HEK293 (cell line): ENCODE data around the gene INPP4B.

ENCODE experiments used
- CTCF ChIA-PET: fragments of 350-600 bp; formaldehyde crosslinking; extraction: SDS; loops from one replicate; lab custom pipeline; 2021; ENCODE audit warnings: antibody characterized with exemption; lab: Yijun Ruan, JAX
- POLR2A ChIA-PET: fragments of 300-600 bp; formaldehyde crosslinking; extraction: SDS; loops from one replicate; lab custom pipeline; 2020; ENCODE audit warnings: antibody characterized with exemption, inconsistent platforms; lab: Yijun Ruan, JAX
- H3K27ac ChIP-seq: fragments of 200-500 bp; sonication (Bioruptor generic); 2 replicates; pipeline ENCODE4 v1.5.1; 2014; ENCODE audit warnings: low read depth, low read length, control low read depth, inconsistent platforms; ENCODE audit errors: extremely low read depth
- H3K36me3 ChIP-seq, 2 experiments: fragments of 200-500 bp in 1 of 2; sonication (Bioruptor generic) in 1 of 2; 1 replicate in 1 of 2; 2 replicates in 1 of 2; pipeline ENCODE4 v1.5.1; 2014 to 2017; ENCODE audit warnings: inconsistent platforms in 2 of 2, low read length in 2 of 2; ENCODE audit not compliant: control insufficient read depth in 2 of 2, insufficient read depth in 1 of 2
- H3K4me1 ChIP-seq: fragments of 200-500 bp; sonication (Bioruptor generic); 2 replicates; pipeline ENCODE4 v1.5.1; 2014; ENCODE audit warnings: mild to moderate bottlenecking, low read length, inconsistent platforms; ENCODE audit not compliant: control insufficient read depth, insufficient read depth
- H3K4me3 ChIP-seq: 2 replicates; pipeline ENCODE4 v1.5.1; 2011; ENCODE audit warnings: low read depth, mild to moderate bottlenecking, control low read depth, low read length, moderate library complexity
- H3K9me3 ChIP-seq: fragments of 200-500 bp; sonication (Bioruptor generic); 2 replicates; pipeline ENCODE4 v1.5.1; 2014; ENCODE audit warnings: low read depth, low read length, inconsistent platforms; ENCODE audit not compliant: control insufficient read depth, insufficient read depth
- HOXD13 ChIP-seq: sonication (generic); formaldehyde crosslinking; IDR thresholded peaks from 2 replicates; pipeline ENCODE4 v1.8.0; 2022; ENCODE audit warnings: missing genetic modification reagents, borderline replicate concordance
- MZF1 ChIP-seq: fragments of 450-650 bp; formaldehyde crosslinking; IDR thresholded peaks from 2 replicates; pipeline ENCODE4 v1.5.1; 2017; ENCODE audit warnings: missing biosample characterization, missing genetic modification characterization, borderline replicate concordance
- SCRT1 ChIP-seq: fragments of 450-650 bp; formaldehyde crosslinking; IDR thresholded peaks from 2 replicates; pipeline ENCODE4 v1.5.1; 2016; ENCODE audit warnings: missing biosample characterization, missing genetic modification characterization, borderline replicate concordance
- ZBTB20 ChIP-seq: fragments of 450-650 bp; formaldehyde crosslinking; IDR thresholded peaks from 2 replicates; pipeline ENCODE4 v1.5.1; 2016; ENCODE audit warnings: missing biosample characterization, missing genetic modification characterization
- ZNF132 ChIP-seq: fragments of 450-650 bp; formaldehyde crosslinking; IDR thresholded peaks from 2 replicates; pipeline ENCODE4 v1.5.1; 2017; ENCODE audit warnings: missing biosample characterization, missing genetic modification characterization, borderline replicate concordance
- ZNF174 ChIP-seq: fragments of 450-650 bp; formaldehyde crosslinking; IDR thresholded peaks from 2 replicates; pipeline ENCODE4 v1.5.0; 2017; ENCODE audit warnings: missing biosample characterization, mild to moderate bottlenecking, missing genetic modification characterization
- ZNF184 ChIP-seq: fragments of 450-650 bp; IDR thresholded peaks from 2 replicates; pipeline ENCODE4 v1.5.1; 2018; ENCODE audit warnings: missing biosample characterization, mild to moderate bottlenecking, missing genetic modification characterization
- ZNF2 ChIP-seq: fragments of 450-650 bp; formaldehyde crosslinking; IDR thresholded peaks from 2 replicates; pipeline ENCODE4 v1.5.1; 2016; ENCODE audit warnings: missing biosample characterization, missing genetic modification characterization
- ZNF37A ChIP-seq: fragments of 450-650 bp; IDR thresholded peaks from 2 replicates; pipeline ENCODE4 v1.5.1; 2018; ENCODE audit warnings: missing biosample characterization, missing genetic modification characterization
- ZNF48 ChIP-seq: fragments of 450-650 bp; formaldehyde crosslinking; IDR thresholded peaks from 2 replicates; pipeline ENCODE4 v1.5.1; 2016; ENCODE audit warnings: missing biosample characterization, missing genetic modification characterization
- ZNF664 ChIP-seq: fragments of 450-650 bp; formaldehyde crosslinking; IDR thresholded peaks from 2 replicates; pipeline ENCODE4 v1.5.1; 2016; ENCODE audit warnings: missing biosample characterization, missing genetic modification characterization
- ZNF707 ChIP-seq: fragments of 450-650 bp; formaldehyde crosslinking; IDR thresholded peaks from 2 replicates; pipeline ENCODE4 v1.5.1; 2016; ENCODE audit warnings: missing biosample characterization, missing genetic modification characterization
- ZNF768 ChIP-seq: fragments of 450-650 bp; formaldehyde crosslinking; IDR thresholded peaks from 2 replicates; pipeline ENCODE4 v1.5.1; 2018; ENCODE audit warnings: missing biosample characterization, mild to moderate bottlenecking, missing genetic modification characterization
- ZSCAN30 ChIP-seq: fragments of 450-650 bp; IDR thresholded peaks from 2 replicates; pipeline ENCODE4 v1.5.1; 2018; ENCODE audit warnings: missing biosample characterization, mild to moderate bottlenecking, missing genetic modification characterization, moderate library complexity
- TF ChIP-seq, protein P1 (sequence below): fragments of 450-650 bp; formaldehyde crosslinking; IDR thresholded peaks from 2 replicates; pipeline ENCODE4 v1.5.1; 2017; ENCODE audit warnings: missing biosample characterization, missing genetic modification characterization
- TF ChIP-seq, protein P2 (sequence below): fragments of 450-650 bp; formaldehyde crosslinking; IDR thresholded peaks from 2 replicates; pipeline ENCODE4 v1.5.1; 2016; ENCODE audit warnings: missing biosample characterization, missing genetic modification characterization
- TF ChIP-seq, protein P3 (sequence below): fragments of 450-650 bp; formaldehyde crosslinking; IDR thresholded peaks from 2 replicates; pipeline ENCODE4 v1.5.1; 2016; ENCODE audit warnings: missing biosample characterization, missing genetic modification characterization, borderline replicate concordance
- TF ChIP-seq, protein P4 (sequence below): fragments of 450-650 bp; formaldehyde crosslinking; IDR thresholded peaks from 2 replicates; pipeline ENCODE4 v1.5.1; 2016; ENCODE audit warnings: missing biosample characterization, missing genetic modification characterization

The INPP4B gene

DNA sequence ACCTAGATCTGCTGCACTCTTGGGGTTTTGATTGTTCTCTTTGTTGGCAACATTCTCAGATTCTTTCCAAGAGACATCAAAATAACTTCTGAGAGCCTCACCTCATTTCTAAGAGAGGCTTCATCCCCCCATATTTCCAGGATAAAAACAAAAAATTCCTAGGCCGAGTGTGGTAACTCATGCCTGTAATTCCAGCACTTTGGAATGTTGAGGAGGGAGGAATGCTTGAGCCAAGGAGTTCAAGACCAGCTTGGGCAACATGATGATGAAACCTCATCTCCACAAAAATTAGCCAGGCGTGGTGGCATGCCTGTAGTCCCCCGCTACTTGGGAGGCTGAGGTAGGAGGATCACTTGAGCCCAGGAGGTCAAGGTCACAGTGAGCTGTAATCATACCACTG, 477.0 kb downstream of the INPP4B start:
- ChIA-PET POLR2A (no interaction called here), CTCF (no interaction called here)
- Histone ChIP-seq H3K9me3 (no peaks in the 10 kb centered on the region), H3K27ac (no peak overlapping the region), H3K4me1 (0 out of 2 replicates have a peak, but pooled peaks cover 3% of the 10 kb centered on the region), H3K36me3 (no peaks in the 10 kb centered on the region), H3K4me3 (no peak overlapping the region)
- TF ChIP-seq ZBTB20 (no peak), ZNF664 (tag by site-specific recombination) (no peak), MZF1 (tag by site-specific recombination) (no peak), ZNF184 (no peak), SCRT1 (tag by site-specific recombination) (no peak), ZNF2 (tag by site-specific recombination) (no peak), ZSCAN30 (tag by site-specific recombination) (no peak), ZNF48 (tag by site-specific recombination) (no peak)
- TF ChIP-seq, protein P1, sequence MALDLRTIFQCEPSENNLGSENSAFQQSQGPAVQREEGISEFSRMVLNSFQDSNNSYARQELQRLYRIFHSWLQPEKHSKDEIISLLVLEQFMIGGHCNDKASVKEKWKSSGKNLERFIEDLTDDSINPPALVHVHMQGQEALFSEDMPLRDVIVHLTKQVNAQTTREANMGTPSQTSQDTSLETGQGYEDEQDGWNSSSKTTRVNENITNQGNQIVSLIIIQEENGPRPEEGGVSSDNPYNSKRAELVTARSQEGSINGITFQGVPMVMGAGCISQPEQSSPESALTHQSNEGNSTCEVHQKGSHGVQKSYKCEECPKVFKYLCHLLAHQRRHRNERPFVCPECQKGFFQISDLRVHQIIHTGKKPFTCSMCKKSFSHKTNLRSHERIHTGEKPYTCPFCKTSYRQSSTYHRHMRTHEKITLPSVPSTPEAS: no peak
- TF ChIP-seq, protein P2, sequence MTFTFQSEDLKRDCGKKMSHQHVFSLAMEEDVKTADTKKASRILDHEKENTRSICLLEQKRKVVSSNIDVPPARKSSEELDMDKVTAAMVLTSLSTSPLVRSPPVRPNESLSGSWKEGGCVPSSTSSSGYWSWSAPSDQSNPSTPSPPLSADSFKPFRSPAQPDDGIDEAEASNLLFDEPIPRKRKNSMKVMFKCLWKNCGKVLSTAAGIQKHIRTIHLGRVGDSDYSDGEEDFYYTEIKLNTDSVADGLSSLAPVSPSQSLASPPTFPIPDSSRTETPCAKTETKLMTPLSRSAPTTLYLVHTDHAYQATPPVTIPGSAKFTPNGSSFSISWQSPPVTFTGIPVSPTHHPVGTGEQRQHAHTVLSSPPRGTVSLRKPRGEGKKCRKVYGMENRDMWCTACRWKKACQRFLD (tag by site-specific recombination): no peak

DNA sequence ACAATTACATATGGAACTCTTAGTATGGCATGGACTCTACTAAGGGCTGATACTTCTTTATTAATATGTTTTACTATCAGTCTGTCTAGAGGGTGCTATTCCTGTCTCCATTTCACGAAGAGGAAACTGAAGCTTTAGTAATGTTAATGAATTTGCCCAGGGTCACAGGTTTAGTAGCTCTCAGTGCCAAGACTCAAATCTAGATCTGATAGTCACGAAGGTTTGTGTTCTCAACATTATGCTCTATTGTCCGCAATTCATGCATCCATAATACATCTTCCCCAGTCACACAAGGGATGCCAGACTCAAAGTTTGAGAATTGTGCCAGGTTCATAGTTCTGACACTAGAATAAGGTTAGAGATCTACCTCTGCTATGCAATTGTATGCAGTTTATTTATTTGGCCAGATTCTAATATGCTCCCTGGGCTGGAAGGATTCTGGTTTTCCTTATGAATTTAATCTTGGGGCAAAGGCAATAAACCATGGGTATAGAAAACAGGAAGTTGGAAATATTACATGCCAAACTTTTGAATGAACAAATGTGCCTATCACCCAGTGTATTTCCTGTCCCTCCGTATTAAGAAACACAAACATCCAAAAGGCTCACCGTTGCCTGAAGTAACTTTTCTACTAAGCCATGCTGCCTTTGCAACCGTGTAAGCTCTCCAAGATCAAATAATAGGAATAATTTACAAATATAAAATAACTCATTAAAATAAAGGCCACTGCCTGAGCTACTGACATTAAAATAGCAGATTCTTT, 478.5 kb downstream of the INPP4B start:
- no peak overlapping the region for H3K27ac ChIP-seq
- H3K4me1 ChIP-seq: no peaks in the 10 kb centered on the region
- H3K4me3 ChIP-seq: no peak overlapping the region
- CTCF ChIA-PET: no interaction called here
- H3K36me3 ChIP-seq: no peaks in the 10 kb centered on the region
- POLR2A ChIA-PET: no interaction called here
- no peaks in the 10 kb centered on the region for H3K9me3 ChIP-seq
- TF ChIP-seq ZNF768: no peak
- TF ChIP-seq ZNF707: no peak
- TF ChIP-seq ZNF132: no peak
- no peak for TF ChIP-seq ZNF174 (tag by site-specific recombination)
- no peak for TF ChIP-seq ZNF37A
- TF ChIP-seq, all 188 proteins: peak for 0

DNA sequence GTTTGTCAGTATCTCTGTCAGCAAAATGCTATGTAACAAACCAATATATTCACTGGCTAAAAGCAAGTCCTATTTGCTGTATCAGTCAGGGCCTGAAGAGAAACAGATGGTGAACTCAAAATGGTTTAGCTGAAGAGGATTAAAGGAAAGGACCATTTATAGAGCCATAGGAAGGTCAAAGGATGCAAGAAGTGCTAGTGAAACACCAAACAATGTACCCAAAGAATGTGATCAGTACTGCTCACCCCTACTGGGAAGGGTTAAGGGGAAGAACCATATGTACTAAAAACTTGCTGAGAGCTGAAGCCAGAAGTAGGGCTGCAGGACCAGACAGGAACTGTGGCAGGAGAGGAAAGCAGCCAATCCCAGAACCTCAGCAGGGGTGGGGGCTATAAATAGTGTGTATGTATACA, 479.3 kb downstream of the INPP4B start:
- Histone ChIP-seq H3K9me3 (no peaks in the 10 kb centered on the region), H3K27ac (no peak overlapping the region), H3K4me3 (no peak overlapping the region), H3K4me1 (no peaks in the 10 kb centered on the region), H3K36me3 (no peaks in the 10 kb centered on the region)
- ChIA-PET CTCF (interaction anchor here (0.6 kb wide), 1 partner anchor 366 kb away, joined by 3 read pairs; no protein-coding TSS in a partner anchor), POLR2A (no interaction called here)
- TF ChIP-seq, protein P3, sequence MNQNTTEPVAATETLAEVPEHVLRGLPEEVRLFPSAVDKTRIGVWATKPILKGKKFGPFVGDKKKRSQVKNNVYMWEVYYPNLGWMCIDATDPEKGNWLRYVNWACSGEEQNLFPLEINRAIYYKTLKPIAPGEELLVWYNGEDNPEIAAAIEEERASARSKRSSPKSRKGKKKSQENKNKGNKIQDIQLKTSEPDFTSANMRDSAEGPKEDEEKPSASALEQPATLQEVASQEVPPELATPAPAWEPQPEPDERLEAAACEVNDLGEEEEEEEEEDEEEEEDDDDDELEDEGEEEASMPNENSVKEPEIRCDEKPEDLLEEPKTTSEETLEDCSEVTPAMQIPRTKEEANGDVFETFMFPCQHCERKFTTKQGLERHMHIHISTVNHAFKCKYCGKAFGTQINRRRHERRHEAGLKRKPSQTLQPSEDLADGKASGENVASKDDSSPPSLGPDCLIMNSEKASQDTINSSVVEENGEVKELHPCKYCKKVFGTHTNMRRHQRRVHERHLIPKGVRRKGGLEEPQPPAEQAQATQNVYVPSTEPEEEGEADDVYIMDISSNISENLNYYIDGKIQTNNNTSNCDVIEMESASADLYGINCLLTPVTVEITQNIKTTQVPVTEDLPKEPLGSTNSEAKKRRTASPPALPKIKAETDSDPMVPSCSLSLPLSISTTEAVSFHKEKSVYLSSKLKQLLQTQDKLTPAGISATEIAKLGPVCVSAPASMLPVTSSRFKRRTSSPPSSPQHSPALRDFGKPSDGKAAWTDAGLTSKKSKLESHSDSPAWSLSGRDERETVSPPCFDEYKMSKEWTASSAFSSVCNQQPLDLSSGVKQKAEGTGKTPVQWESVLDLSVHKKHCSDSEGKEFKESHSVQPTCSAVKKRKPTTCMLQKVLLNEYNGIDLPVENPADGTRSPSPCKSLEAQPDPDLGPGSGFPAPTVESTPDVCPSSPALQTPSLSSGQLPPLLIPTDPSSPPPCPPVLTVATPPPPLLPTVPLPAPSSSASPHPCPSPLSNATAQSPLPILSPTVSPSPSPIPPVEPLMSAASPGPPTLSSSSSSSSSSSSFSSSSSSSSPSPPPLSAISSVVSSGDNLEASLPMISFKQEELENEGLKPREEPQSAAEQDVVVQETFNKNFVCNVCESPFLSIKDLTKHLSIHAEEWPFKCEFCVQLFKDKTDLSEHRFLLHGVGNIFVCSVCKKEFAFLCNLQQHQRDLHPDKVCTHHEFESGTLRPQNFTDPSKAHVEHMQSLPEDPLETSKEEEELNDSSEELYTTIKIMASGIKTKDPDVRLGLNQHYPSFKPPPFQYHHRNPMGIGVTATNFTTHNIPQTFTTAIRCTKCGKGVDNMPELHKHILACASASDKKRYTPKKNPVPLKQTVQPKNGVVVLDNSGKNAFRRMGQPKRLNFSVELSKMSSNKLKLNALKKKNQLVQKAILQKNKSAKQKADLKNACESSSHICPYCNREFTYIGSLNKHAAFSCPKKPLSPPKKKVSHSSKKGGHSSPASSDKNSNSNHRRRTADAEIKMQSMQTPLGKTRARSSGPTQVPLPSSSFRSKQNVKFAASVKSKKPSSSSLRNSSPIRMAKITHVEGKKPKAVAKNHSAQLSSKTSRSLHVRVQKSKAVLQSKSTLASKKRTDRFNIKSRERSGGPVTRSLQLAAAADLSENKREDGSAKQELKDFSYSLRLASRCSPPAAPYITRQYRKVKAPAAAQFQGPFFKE: no peak
- no peak for TF ChIP-seq HOXD13 (CRISPR knock-in tag)
- TF ChIP-seq, protein P4, sequence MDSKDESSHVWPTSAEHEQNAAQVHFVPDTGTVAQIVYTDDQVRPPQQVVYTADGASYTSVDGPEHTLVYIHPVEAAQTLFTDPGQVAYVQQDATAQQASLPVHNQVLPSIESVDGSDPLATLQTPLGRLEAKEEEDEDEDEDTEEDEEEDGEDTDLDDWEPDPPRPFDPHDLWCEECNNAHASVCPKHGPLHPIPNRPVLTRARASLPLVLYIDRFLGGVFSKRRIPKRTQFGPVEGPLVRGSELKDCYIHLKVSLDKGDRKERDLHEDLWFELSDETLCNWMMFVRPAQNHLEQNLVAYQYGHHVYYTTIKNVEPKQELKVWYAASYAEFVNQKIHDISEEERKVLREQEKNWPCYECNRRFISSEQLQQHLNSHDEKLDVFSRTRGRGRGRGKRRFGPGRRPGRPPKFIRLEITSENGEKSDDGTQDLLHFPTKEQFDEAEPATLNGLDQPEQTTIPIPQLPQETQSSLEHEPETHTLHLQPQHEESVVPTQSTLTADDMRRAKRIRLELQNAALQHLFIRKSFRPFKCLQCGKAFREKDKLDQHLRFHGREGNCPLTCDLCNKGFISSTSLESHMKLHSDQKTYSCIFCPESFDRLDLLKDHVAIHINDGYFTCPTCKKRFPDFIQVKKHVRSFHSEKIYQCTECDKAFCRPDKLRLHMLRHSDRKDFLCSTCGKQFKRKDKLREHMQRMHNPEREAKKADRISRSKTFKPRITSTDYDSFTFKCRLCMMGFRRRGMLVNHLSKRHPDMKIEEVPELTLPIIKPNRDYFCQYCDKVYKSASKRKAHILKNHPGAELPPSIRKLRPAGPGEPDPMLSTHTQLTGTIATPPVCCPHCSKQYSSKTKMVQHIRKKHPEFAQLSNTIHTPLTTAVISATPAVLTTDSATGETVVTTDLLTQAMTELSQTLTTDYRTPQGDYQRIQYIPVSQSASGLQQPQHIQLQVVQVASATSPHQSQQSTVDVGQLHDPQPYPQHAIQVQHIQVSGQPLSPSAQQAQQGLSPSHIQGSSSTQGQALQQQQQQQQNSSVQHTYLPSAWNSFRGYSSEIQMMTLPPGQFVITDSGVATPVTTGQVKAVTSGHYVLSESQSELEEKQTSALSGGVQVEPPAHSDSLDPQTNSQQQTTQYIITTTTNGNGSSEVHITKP (tag by site-specific recombination): peak; percentile 42; the same call in 1 of the 2 replicates
